CD4-positive, alpha-beta T cell (primary cell): ENCODE measurements around the gene LRRC4B. TPM values are rescaled to one million over a fixed set of nuclear protein-coding genes. Genes with fewer than 3 reads are reported as not detected.

Experiments
- ATAC-seq: fragments of 200-7000 bp; cut with Tn5 transposase; one replicate; pipeline ENCODE4 v1.10.0; 2022; ENCODE audit warnings: mild to moderate bottlenecking; ENCODE audit not compliant: poor library complexity
- CTCF ChIA-PET: fragments of 350-600 bp; sonication (Branson Sonifier 250); formaldehyde crosslinking; loops from one replicate; lab custom pipeline; 2021; ENCODE audit warnings: antibody characterized with exemption, inconsistent platforms; lab: Charles Lee
- POLR2A ChIA-PET: fragments of 350-600 bp; sonication (Branson Sonifier 250); formaldehyde crosslinking; loops from one replicate; lab custom pipeline; 2021; ENCODE audit warnings: antibody characterized with exemption, inconsistent platforms; lab: Charles Lee
- DNase-seq, 14 experiments: peaks; one replicate each; pipeline ENCODE4 v3.0.0-alpha.2; 2013 to 2020; ENCODE audit warnings: mixed read lengths in 2 of 14
- H3K27ac ChIP-seq, 2 donors: one replicate each; pipeline versions ENCODE4 v1.5.1 to v1.7.0; 2013; ENCODE audit warnings: low read length in 2 of 2, low read depth in 1 of 2, mild to moderate bottlenecking in 1 of 2
- H3K27me3 ChIP-seq, 2 experiments: 1 replicate in 1 of 2; 2 replicates in 1 of 2; pipeline versions ENCODE4 v1.6.1 to v1.7.0; 2013; ENCODE audit warnings: low read length in 2 of 2, control low read depth in 1 of 2, mild to moderate bottlenecking in 1 of 2, moderate library complexity in 1 of 2; ENCODE audit not compliant: insufficient read depth in 2 of 2, control insufficient read depth in 1 of 2
- H3K36me3 ChIP-seq: one replicate; pipeline ENCODE4 v1.6.1; 2013; ENCODE audit warnings: low read length, control low read depth; ENCODE audit not compliant: insufficient read depth
- H3K4me1 ChIP-seq: one replicate; pipeline ENCODE4 v1.6.1; 2013; ENCODE audit warnings: low read length, control low read depth; ENCODE audit not compliant: insufficient read depth
- H3K4me3 ChIP-seq: one replicate; pipeline ENCODE4 v1.5.1; 2013; ENCODE audit warnings: mild to moderate bottlenecking, low read length, moderate library complexity
- H3K9me3 ChIP-seq, 2 experiments: 1 replicate in 1 of 2; 2 replicates in 1 of 2; pipeline versions ENCODE4 v1.6.1 to v1.7.0; 2013; ENCODE audit warnings: low read length in 2 of 2, mild to moderate bottlenecking in 2 of 2, control low read depth in 1 of 2, moderate library complexity in 1 of 2; ENCODE audit not compliant: control insufficient read depth in 1 of 2, insufficient read depth in 1 of 2
- H3K27ac Mint-ChIP-seq: one replicate; pipeline ENCODE4 v1.8.0; 2020; ENCODE audit warnings: mixed read lengths
- H3K27me3 Mint-ChIP-seq: one replicate; pipeline ENCODE4 v1.8.0; 2021; ENCODE audit warnings: mixed read lengths
- H3K36me3 Mint-ChIP-seq: one replicate; pipeline ENCODE4 v1.8.0; 2021; ENCODE audit warnings: low read depth, mixed read lengths
- H3K4me1 Mint-ChIP-seq: one replicate; pipeline ENCODE4 v1.8.0; 2021; ENCODE audit warnings: low read depth, mixed read lengths
- H3K4me3 Mint-ChIP-seq: one replicate; pipeline ENCODE4 v1.8.0; 2020; ENCODE audit warnings: mild to moderate bottlenecking, mixed read lengths
- H3K9me3 Mint-ChIP-seq: one replicate; pipeline ENCODE4 v1.8.0; 2020; ENCODE audit warnings: mixed read lengths
- CTCF ChIP-seq: fragments of 200-600 bp; IDR thresholded peaks from one replicate; pipeline ENCODE4 v1.8.0; 2022; ENCODE audit warnings: antibody characterized with exemption, mild to moderate bottlenecking
- intact Hi-C, 2 experiments: fragments of 100-400 bp; cut with DNase I in 1 of 2; cut with micrococcal nuclease in 1 of 2; formaldehyde crosslinking; loops; one replicate each; pipeline versions ENCODE4 v1.15.1 to v1.9.0; 2023 to 2025; cut with DNase I, micrococcal nuclease
- total RNA-seq, 174 experiments: library from RNA in 2 of 174; stranded (reverse) in 2 of 174; gene quantifications; one replicate each; pipeline ENCODE4 v1.2.3 and lab custom pipeline; 2021 to 2026

Gene LRRC4B
- total RNA-seq, 2 experiments from 2014 or later: not detected

GRCh38 chr19:50564229-50565105 lies 3.8 kb downstream of the LRRC4B start:
- H3K9me3 ChIP-seq: peaks cover 0 to 14% of the 10 kb centered on the region in 2 experiments
- no peak overlapping the region for H3K4me3 ChIP-seq
- no peak overlapping the region for H3K27ac ChIP-seq
- H3K4me1 ChIP-seq: peaks cover 21% of the 10 kb centered on the region
- intact Hi-C loops: no loop called here
- no peak for TF ChIP-seq CTCF
- Mint-ChIP-seq H3K4me3 (peak overlapping the region; percentile 45), H3K27me3 (peaks cover 68% of the 10 kb centered on the region), H3K27ac (no peak overlapping the region), H3K4me1 (peaks cover 11% of the 10 kb centered on the region), H3K9me3 (no peaks in the 10 kb centered on the region), H3K36me3 (no peaks in the 10 kb centered on the region)
- DNase-seq (no peak), ATAC-seq (no peak)
- ChIA-PET CTCF (no interaction called here), POLR2A (no interaction called here)
- no peaks in the 10 kb centered on the region for H3K36me3 ChIP-seq
- H3K27me3 ChIP-seq: peaks cover 40 to 52% of the 10 kb centered on the region in 2 experiments

- peaks cover 70% of the 10 kb centered on the region for H3K27me3 Mint-ChIP-seq
- ATAC-seq (no peak), DNase-seq (no peak)
- no peaks in the 10 kb centered on the region for H3K36me3 ChIP-seq
- peaks cover 21% of the 10 kb centered on the region for H3K4me1 ChIP-seq
- intact Hi-C loops: no loop called here
- H3K9me3 ChIP-seq: peaks cover 0 to 15% of the 10 kb centered on the region in 2 experiments
- H3K4me3 ChIP-seq: no peak overlapping the region
- ChIA-PET CTCF (no interaction called here), POLR2A (no interaction called here)
- H3K4me1 Mint-ChIP-seq: peaks cover 11% of the 10 kb centered on the region
- H3K27ac Mint-ChIP-seq: no peak overlapping the region
- H3K27me3 ChIP-seq: peaks cover 38 to 49% of the 10 kb centered on the region in 2 experiments
- no peaks in the 10 kb centered on the region for H3K9me3 Mint-ChIP-seq
- H3K27ac ChIP-seq: no peak overlapping the region
- no peaks in the 10 kb centered on the region for H3K36me3 Mint-ChIP-seq
- no peak overlapping the region for H3K4me3 Mint-ChIP-seq
- TF ChIP-seq CTCF: no peak
Observed at GRCh38 chr19:50563597-50563996, 4.6 kb downstream of the LRRC4B start.

- H3K4me3 ChIP-seq: no peak overlapping the region
- intact Hi-C loops: no loop called here
- no peak overlapping the region for H3K27ac Mint-ChIP-seq
- ChIA-PET POLR2A (no interaction called here), CTCF (no interaction called here)
- peaks cover 0 to 15% of the 10 kb centered on the region in 2 experiments for H3K9me3 ChIP-seq
- peaks cover 11% of the 10 kb centered on the region for H3K4me1 Mint-ChIP-seq
- no peaks in the 10 kb centered on the region for H3K9me3 Mint-ChIP-seq
- peaks cover 21% of the 10 kb centered on the region for H3K4me1 ChIP-seq
- no peaks in the 10 kb centered on the region for H3K36me3 ChIP-seq
- H3K36me3 Mint-ChIP-seq: no peaks in the 10 kb centered on the region
- peaks cover 75% of the 10 kb centered on the region for H3K27me3 Mint-ChIP-seq
- no peak for TF ChIP-seq CTCF
- H3K4me3 Mint-ChIP-seq: no peak overlapping the region
- H3K27ac ChIP-seq: no peak overlapping the region
- no peak for ATAC-seq
- H3K27me3 ChIP-seq: peaks cover 38 to 50% of the 10 kb centered on the region in 2 experiments
- no peak for DNase-seq
Observed at GRCh38 chr19:50562996-50563395, 5.2 kb downstream of the LRRC4B start.
